DMS79 treated with DMSO at 0.1 percent for 48 hours (cell line): Measurements from ENCODE around the gene MAST4.

Source experiments
- DNase-seq: peaks from one replicate; lab custom pipeline; 2025; lab: John Stamatoyannopoulos, UW

The MAST4 gene

GRCh38 chr5:67019065-67019845, 423.1 kb downstream of the MAST4 start:
- DNase-seq = no peak

GRCh38 chr5:67020096-67020615, 424.0 kb downstream of the MAST4 start:
- no peak for DNase-seq

- no peak for DNase-seq
Measured at GRCh38 chr5:67021031-67021430, 424.8 kb downstream of the MAST4 start.

- DNase-seq = no peak
Measured at GRCh38 chr5:67021521-67021920, 425.3 kb downstream of the MAST4 start.

GRCh38 chr5:67021962-67022361, 425.8 kb downstream of the MAST4 start:
- no peak for DNase-seq

- DNase-seq = no peak
Measured at GRCh38 chr5:67025457-67025856, 429.3 kb downstream of the MAST4 start.

GRCh38 chr5:67026278-67026677, 430.1 kb downstream of the MAST4 start:
- DNase-seq = no peak

- no peak for DNase-seq
Measured at GRCh38 chr5:67027171-67027570, 431.0 kb downstream of the MAST4 start.

GRCh38 chr5:67028371-67028770, 432.2 kb downstream of the MAST4 start:
- no peak for DNase-seq

- no peak for DNase-seq
Measured at GRCh38 chr5:67028941-67029340, 432.7 kb downstream of the MAST4 start.

GRCh38 chr5:67029481-67029880, 433.3 kb downstream of the MAST4 start:
- no peak for DNase-seq

- no peak for DNase-seq
Measured at GRCh38 chr5:67030289-67031056, 434.3 kb downstream of the MAST4 start.

- no peak for DNase-seq
Measured at GRCh38 chr5:67031057-67031443, 434.9 kb downstream of the MAST4 start.

GRCh38 chr5:67031692-67032091, 435.5 kb downstream of the MAST4 start:
- no peak for DNase-seq

GRCh38 chr5:67032921-67033664, 436.9 kb downstream of the MAST4 start:
- no peak for DNase-seq

- no peak for DNase-seq
Measured at GRCh38 chr5:67033880-67034651, 437.9 kb downstream of the MAST4 start.

- DNase-seq = no peak
Measured at GRCh38 chr5:67035098-67035740, 439.0 kb downstream of the MAST4 start.

- DNase-seq = no peak
Measured at GRCh38 chr5:67037171-67037570, 441.0 kb downstream of the MAST4 start.

GRCh38 chr5:67038817-67039603, 442.8 kb downstream of the MAST4 start:
- no peak for DNase-seq
